ENCODE measurements around the gene RNF39. TPM values are rescaled to one million over a fixed set of nuclear protein-coding genes. Genes with fewer than 3 reads are reported as not detected.

RNF39 gene
- total RNA-seq, 2 donors from 2014 or later = not detected

DNA sequence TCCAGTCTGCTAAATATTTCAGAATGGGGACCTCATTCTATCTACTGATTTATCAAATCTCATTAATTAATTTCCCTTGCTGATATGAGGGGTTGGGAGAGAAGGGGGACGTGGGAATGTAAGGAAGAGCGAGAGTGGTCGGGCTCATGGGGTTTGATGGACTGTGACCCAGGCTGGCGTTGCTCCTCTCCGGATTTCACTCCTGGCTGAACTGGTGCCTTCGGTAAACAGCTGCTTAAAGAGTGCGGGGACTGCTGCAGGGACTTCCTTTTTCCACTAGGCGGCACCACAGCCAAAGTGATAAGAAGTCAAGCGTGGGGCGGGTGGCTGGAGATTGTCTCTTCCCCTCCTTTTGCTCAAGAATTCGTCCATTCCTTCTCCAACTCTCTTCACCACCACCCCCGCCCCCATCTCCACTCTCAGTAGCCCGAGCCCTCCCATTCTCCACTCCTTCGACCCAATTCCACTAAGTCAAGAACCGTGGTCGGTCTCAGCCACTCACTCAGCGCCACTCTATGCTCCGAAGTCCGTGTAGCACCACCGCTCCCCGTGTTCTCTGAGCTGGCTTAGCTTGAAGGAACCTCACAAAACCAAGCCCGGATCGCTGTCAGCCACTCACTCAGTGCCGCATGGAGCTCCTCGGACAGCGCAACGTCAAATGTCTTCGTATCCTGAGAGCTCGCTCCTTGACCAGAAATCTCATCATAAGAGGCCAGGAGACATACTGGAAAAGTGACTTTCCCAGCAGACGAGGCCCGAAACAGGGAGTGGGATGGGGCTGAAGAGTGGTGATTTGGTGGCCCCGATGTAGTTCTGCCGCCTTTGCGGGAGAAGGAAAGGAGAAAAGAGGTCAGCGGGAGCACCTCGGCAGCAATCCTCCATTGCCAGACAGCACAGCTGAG, 27.7 kb upstream of the RNF39 start:
- peaks cover 56% of the 10 kb centered on the region for H3K27me3 Mint-ChIP-seq (ENCODE audit: low read depth)
- H3K4me1 Mint-ChIP-seq (ENCODE audit: low read depth) = peaks cover 40% of the 10 kb centered on the region

GRCh38 chr6:30102414-30102969, 26.9 kb upstream of the RNF39 start:
- Mint-ChIP-seq H3K27me3 (ENCODE audit: low read depth) (peaks cover 53% of the 10 kb centered on the region), H3K4me3 (peak overlapping the region; percentile 84 to 91), H3K27ac (no peak overlapping the region), H3K9me3 (no peaks in the 10 kb centered on the region), H3K4me1 (ENCODE audit: low read depth) (peaks cover 47% of the 10 kb centered on the region), H3K36me3 (ENCODE audit: insufficient read depth in 2 of 2) (no peaks in the 10 kb centered on the region)
- ATAC-seq (replicated peaks in 1 of 2) (peak; percentile 16 to 30), DNase-seq (peak in 1 of 2 donors; percentile 10)

More for the DNA sequence above, 27.7 kb upstream of the RNF39 start:
- ATAC-seq (replicated peaks in 1 of 2) = peak; percentile 80 to 81
- H3K4me3 Mint-ChIP-seq = peak overlapping the region; percentile 84 to 91
- no peaks in the 10 kb centered on the region for H3K36me3 Mint-ChIP-seq (ENCODE audit: insufficient read depth in 2 of 2)
- H3K27ac Mint-ChIP-seq = no peak overlapping the region
- DNase-seq = peak; percentile 71 to 85
- H3K9me3 Mint-ChIP-seq = no peaks in the 10 kb centered on the region

DNA sequence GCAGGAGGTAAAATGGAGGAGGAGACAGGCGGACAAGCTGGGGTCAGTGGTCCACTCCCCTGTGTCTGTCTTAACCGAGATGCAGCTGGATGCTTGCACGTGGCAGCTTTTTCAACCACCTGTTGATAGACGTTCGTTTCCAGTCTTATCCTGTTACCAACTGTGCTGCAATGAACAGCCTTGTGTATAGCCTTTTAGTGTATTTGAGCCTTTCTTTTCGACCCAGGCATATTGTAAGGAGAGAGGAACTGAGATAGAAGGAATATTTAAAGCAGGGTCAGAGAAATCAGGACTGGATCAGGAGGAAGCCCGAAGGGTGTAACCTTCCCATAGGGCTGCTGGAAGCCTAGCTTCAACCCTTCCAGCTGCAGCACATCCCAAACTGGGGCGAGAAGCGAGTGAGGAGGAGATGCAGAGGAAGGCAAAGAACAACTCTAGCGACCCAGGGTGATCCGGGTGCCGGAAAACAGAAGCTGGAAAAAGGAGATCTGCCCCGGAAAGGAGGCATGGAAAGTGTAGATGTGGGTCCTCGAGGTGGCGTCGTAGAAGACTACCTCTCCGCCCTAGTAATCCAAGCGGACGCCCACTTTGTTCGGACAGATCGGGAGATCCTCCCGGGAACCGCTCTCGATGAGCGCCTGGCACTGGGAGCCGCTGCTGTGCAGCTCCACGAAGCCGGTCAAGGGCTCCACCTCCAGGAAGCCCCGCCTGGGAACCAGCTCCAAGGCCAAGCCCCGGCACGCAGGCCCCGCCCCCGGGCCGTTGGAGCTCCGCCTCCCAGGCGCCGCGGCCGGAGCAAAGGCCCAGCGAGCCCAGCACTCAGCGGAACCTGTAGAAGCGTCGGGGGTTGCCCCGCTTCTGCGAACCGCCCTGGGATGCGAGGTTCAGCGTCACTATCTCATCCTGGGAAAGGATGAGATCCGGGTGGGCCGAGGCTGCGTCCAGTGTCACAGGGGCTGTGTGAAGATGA, 26.2 kb upstream of the RNF39 start:
- no peak overlapping the region for H3K27ac Mint-ChIP-seq

DNA sequence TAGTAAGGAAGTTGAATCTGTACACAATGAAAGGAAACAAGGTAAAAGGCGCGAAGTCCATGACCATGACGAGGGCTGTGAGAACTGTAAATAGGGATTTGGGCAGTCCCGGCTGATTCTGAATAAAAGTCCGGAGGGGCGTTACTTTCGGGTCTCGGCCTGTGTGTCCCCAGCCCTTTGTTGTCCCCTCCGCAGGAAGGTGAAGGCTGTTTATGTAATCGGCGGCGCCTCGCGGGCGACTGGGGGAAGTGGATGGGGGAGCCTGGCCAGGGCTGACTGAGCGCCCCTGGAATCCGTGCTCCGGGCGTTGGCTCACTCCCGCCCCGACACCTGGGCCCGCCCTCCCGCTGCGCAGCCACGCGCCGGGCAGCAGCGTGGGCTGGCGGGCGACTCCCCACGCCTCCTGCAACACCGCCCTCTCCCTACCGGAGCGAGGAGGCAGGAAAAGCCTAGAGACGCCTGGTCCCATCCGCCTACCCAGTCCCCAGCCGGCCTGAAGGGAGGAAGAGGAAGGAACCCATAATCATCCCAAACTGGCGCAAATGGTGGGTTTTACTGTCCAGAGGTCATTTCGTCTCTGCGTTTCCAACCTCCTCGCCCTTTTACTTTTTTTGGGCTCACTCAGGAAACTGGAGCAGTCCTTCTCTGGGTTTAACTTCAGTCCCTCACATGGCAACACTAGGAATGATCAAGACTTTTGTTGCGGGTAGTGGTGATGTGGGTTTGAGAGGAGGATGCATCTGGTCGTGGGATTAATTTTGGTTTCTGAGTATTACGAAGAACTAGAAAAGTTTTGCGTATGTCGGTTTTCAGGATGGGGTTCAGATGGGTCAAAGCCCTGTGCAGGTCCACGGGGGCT, 25.2 kb upstream of the RNF39 start:
- peak overlapping the region; percentile 81 to 84 for H3K4me3 Mint-ChIP-seq
- H3K4me1 Mint-ChIP-seq (ENCODE audit: low read depth) = peaks cover 49% of the 10 kb centered on the region
- no peaks in the 10 kb centered on the region for H3K36me3 Mint-ChIP-seq (ENCODE audit: insufficient read depth in 2 of 2)
- ATAC-seq (replicated peaks in 1 of 2) = peak in 1 of 2 donors; percentile 32
- peaks cover 46% of the 10 kb centered on the region for H3K27me3 Mint-ChIP-seq (ENCODE audit: low read depth)
- peak in 1 of 2 donors; percentile 17 for DNase-seq
- H3K27ac Mint-ChIP-seq = no peak overlapping the region
- H3K9me3 Mint-ChIP-seq = no peaks in the 10 kb centered on the region

More for the DNA sequence above, 26.2 kb upstream of the RNF39 start:
- Mint-ChIP-seq H3K27me3 (ENCODE audit: low read depth) (peaks cover 51% of the 10 kb centered on the region), H3K4me1 (ENCODE audit: low read depth) (peaks cover 49% of the 10 kb centered on the region), H3K4me3 (peak overlapping the region; percentile 81 to 84), H3K9me3 (no peaks in the 10 kb centered on the region), H3K36me3 (ENCODE audit: insufficient read depth in 2 of 2) (no peaks in the 10 kb centered on the region)
- ATAC-seq (replicated peaks in 1 of 2) (peak; percentile 76 to 77), DNase-seq (peak; percentile 60 to 66)

DNA sequence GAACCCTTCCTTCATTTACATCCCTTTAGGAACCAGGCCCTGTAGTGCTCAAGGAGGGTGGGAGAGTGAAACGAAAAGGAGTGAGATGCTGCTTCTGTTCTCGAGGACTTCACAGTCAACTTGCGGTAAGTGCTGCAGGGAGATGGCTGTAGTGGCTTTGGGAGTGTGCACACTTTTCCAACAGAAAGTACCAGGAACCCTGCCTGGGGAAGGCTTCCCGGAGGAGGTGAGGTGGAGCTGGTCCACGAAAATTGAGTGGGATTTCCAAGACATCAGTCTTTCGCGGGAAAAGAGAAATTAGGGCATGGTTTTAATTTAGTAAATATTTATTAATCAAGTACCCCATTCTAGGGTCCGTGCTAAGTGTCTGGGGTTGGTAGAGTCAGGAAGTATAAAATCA, 24.6 kb upstream of the RNF39 start:
- Mint-ChIP-seq H3K36me3 (ENCODE audit: insufficient read depth in 2 of 2) (no peaks in the 10 kb centered on the region), H3K27ac (no peak overlapping the region), H3K4me1 (ENCODE audit: low read depth) (peaks cover 49% of the 10 kb centered on the region), H3K9me3 (no peaks in the 10 kb centered on the region), H3K4me3 (peak overlapping the region; percentile 59 to 63), H3K27me3 (ENCODE audit: low read depth) (peaks cover 45% of the 10 kb centered on the region)
- ATAC-seq (replicated peaks in 1 of 2) (no peak), DNase-seq (no peak)

GRCh38 chr6:30097902-30098768, 22.6 kb upstream of the RNF39 start:
- no peaks in the 10 kb centered on the region for H3K9me3 Mint-ChIP-seq
- DNase-seq (no peak), ATAC-seq (replicated peaks in 1 of 2) (no peak)
- no peak overlapping the region for H3K27ac Mint-ChIP-seq
- H3K4me1 Mint-ChIP-seq (ENCODE audit: low read depth) = peaks cover 43% of the 10 kb centered on the region
- H3K4me3 Mint-ChIP-seq = no peak overlapping the region
- no peaks in the 10 kb centered on the region for H3K36me3 Mint-ChIP-seq (ENCODE audit: insufficient read depth in 2 of 2)
- H3K27me3 Mint-ChIP-seq (ENCODE audit: low read depth) = peaks cover 41% of the 10 kb centered on the region

- H3K27ac Mint-ChIP-seq = no peak overlapping the region
These were observed 21.3 kb upstream of the RNF39 start for GRCh38 chr6:30096829-30097228.

GRCh38 chr6:30093951-30094661, 18.5 kb upstream of the RNF39 start:
- H3K27me3 Mint-ChIP-seq (ENCODE audit: low read depth) = peaks cover 49% of the 10 kb centered on the region

More at GRCh38 chr6:30096829-30097228, 21.3 kb upstream of the RNF39 start:
- H3K36me3 Mint-ChIP-seq (ENCODE audit: insufficient read depth in 2 of 2) = no peaks in the 10 kb centered on the region
- ATAC-seq (replicated peaks in 1 of 2) (no peak), DNase-seq (no peak)
- peaks cover 50% of the 10 kb centered on the region for H3K27me3 Mint-ChIP-seq (ENCODE audit: low read depth)
- H3K4me1 Mint-ChIP-seq (ENCODE audit: low read depth) = peaks cover 33% of the 10 kb centered on the region
- no peaks in the 10 kb centered on the region for H3K9me3 Mint-ChIP-seq
- H3K4me3 Mint-ChIP-seq = no peak overlapping the region

DNA sequence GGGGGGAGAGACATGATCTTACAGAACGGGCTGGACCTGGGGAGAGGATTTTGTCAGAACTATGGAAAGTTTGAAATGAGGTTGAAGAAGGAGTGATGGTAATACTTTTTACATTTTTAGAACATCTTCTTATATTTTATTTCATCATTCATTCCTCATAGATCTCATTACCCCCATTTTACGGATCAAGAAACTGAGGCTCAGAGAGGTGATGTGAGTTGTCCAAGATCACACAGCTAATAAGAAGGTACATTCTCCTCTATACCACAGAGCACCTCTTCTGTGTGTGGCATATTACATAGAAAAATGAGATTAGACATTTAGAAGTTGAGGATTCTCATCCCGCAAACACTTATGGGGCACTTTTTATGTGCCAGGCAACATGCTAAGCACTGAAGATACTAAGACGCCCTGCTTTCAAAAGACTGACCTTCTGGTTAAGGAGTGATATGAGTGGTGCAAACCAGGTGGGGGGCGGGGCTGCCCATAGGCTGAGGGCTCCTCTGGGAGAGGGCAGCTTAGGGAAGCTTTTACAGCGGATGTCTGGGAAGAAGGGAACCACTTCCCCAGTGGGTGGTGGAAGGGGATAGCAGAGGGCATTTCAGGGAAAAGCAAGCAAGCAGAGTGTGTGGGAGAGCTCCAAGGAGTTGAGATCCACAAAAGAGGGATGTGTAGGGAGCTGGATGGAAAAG, 17.4 kb upstream of the RNF39 start:
- Mint-ChIP-seq H3K27ac (no peak overlapping the region), H3K9me3 (no peaks in the 10 kb centered on the region), H3K4me1 (ENCODE audit: low read depth) (peaks cover 7% of the 10 kb centered on the region), H3K27me3 (ENCODE audit: low read depth) (peaks cover 48% of the 10 kb centered on the region), H3K4me3 (no peak overlapping the region), H3K36me3 (ENCODE audit: insufficient read depth in 2 of 2) (no peaks in the 10 kb centered on the region)
- ATAC-seq (replicated peaks in 1 of 2) (no peak), DNase-seq (no peak)

More at GRCh38 chr6:30093951-30094661, 18.5 kb upstream of the RNF39 start:
- no peak for DNase-seq
- ATAC-seq (replicated peaks in 1 of 2) = no peak
- Mint-ChIP-seq H3K9me3 (no peaks in the 10 kb centered on the region), H3K27ac (no peak overlapping the region), H3K4me1 (ENCODE audit: low read depth) (peaks cover 15% of the 10 kb centered on the region), H3K4me3 (no peak overlapping the region), H3K36me3 (ENCODE audit: insufficient read depth in 2 of 2) (no peaks in the 10 kb centered on the region)

DNA sequence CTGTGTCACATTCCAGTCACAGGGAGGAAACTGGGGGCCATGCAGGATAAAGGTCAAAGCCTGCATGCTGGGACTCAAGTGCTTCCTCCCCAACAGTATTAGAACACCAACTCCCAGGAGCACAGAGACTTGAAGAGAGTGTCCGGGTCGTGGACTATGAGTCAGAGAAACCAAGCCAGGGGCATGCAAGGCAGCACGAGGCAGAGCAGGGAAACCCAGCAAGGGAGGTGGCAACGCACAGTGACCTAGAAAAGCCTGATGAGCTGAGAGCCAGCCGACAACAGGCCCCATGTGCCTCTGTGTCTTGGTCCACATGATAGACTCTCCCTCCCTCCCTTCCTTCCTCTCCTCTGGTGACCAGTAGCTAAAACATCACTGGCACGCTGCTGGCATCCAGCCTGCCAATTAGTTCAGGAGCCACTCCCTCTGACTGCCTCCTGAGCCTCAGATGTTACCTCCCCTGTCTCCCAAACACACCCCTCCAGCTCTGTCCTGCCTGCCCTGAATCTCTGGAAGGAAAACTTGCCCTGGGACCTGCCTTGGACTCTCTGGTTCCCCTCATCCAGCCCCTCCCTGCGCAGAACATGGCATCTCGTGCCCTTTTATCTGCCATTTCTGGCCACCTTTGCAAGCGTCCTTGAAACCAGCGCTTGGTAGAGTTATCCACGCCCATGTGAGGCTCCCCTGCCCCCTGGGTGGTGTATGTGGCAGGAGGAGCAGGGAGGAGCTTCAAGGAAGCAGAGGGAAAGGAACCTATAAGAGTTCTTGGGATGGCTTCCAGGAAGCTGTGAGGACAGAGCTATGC, 16.2 kb upstream of the RNF39 start:
- Mint-ChIP-seq H3K9me3 (no peaks in the 10 kb centered on the region), H3K36me3 (ENCODE audit: insufficient read depth in 2 of 2) (no peaks in the 10 kb centered on the region), H3K27ac (no peak overlapping the region), H3K4me3 (no peak overlapping the region), H3K27me3 (ENCODE audit: low read depth) (peaks cover 58% of the 10 kb centered on the region), H3K4me1 (ENCODE audit: low read depth) (no peaks in the 10 kb centered on the region)
- ATAC-seq (replicated peaks in 1 of 2) = no peak
- no peak for DNase-seq

All from activated T-cell treated with anti-CD3 and anti-CD28 coated beads, Interleukin-2, amount 50 U/mL, for 72 hours (primary cell).